Pancreas (tissue), 10 donors: ENCODE data around the gene SYNPO2. TPM values are rescaled to one million over a fixed set of nuclear protein-coding genes. Genes with fewer than 3 reads are reported as not detected.
"Not testable (repeated sequence)": the region's sequence is repeated elsewhere in the genome, so short reads cannot be mapped to it uniquely, and the experiment has no call there.

Experiments
- ATAC-seq, 4 donors: fragments of 200-7000 bp; cut with Tn5 transposase; one replicate each; pipeline versions ENCODE4 v1.8.0 to v1.9.1; 2020; ENCODE audit warnings: mild to moderate bottlenecking in 4 of 4, moderate library complexity in 4 of 4
- DNase-seq, 6 donors: peaks; one replicate each; pipeline ENCODE4 v3.0.0-alpha.2; 2020
- FAIRE-seq: peaks from 2 replicates; lab custom pipeline; 2012; peaks lifted over from hg19 to GRCh38; lab: Jason Lieb, UNC
- H3K27ac ChIP-seq, 4 donors: fragments of 200-600 bp; sonication (generic); 1 replicate in 3 of 4; 2 replicates in 1 of 4; pipeline versions ENCODE4 v1.5.0 to v1.8.0; 2020
- H3K27me3 ChIP-seq, 4 donors: fragments of 200-600 bp; one replicate each; pipeline ENCODE4 v1.8.0; 2021
- H3K36me3 ChIP-seq, 3 donors: fragments of 200-600 bp; sonication (generic) in 1 of 3; one replicate each; pipeline versions ENCODE4 v1.5.0 to v1.8.0; 2020 to 2021
- H3K4me1 ChIP-seq, 3 donors: fragments of 200-600 bp; one replicate each; pipeline ENCODE4 v1.8.0; 2021
- H3K4me3 ChIP-seq, 4 donors: fragments of 200-600 bp; sonication (generic) in 2 of 4; one replicate each; pipeline versions ENCODE4 v1.5.0 to v1.8.0; 2020 to 2021
- H3K9me3 ChIP-seq, 4 donors: fragments of 200-600 bp; one replicate each; pipeline ENCODE4 v1.8.0; 2021
- CTCF ChIP-seq, 4 donors: fragments of 200-600 bp; sonication (generic) in 3 of 4; IDR thresholded peaks; one replicate each; pipeline versions ENCODE4 v1.5.0 to v1.8.0; 2021; ENCODE audit warnings: antibody characterized with exemption in 4 of 4
- WGBS, 2 donors: extraction: QIAGEN DNeasy Blood & Tissue Kit; methylation state at CpG; one replicate each; pipeline ENCODE4 v1.1.7; 2013; 5-methylcytosine and 5-hydroxymethylcytosine counted together
- intact Hi-C, 3 donors: fragments of 100-400 bp; cut with DNase I; formaldehyde crosslinking; loops; one replicate each; pipeline versions ENCODE4 v1.11.1 to v1.14.2; 2022
- polyA plus RNA-seq, 2 donors: library from polyadenylated mRNA; stranded (reverse); fragments of 200-250 nt; gene quantifications; one replicate each; pipeline ENCODE4 v1.2.3, GENCODE V29; 2013
- total RNA-seq, 6 donors: library from RNA; stranded (reverse); fragmentation: NEBNext Ultra II Directional in 4 of 6; extraction: Animal tissue kit (Norgen Biotek cat#: 25700) in 4 of 6; gene quantifications; one replicate each; pipeline versions ENCODE4 v1.2.1 to v1.2.4, GENCODE V29; 2021 to 2023
- donor health status: healthy with polysubstance abuse.
- donor health status: DM: no; HTN: no; CAD: no; lungs with moderate emphysema.
- donor health status: DM: no; HTN: no; CAD: no.
- donor health status: control.
- donor health status: control.
- donor health status: Bipolar disorder and iron deficiency.
- donor health status: DM: yes; HTN: yes; CAD: no.
- donor health status: DM: no; HTN: no; CAD: no.
- donor health status: DM: no; HTN: no; CAD: no.
- donor health status: DM: yes; HTN: yes; CAD: no.

Gene SYNPO2
- total and polyA plus RNA-seq, 8 donors: 2.1 to 10.9 (median 4.1) TPM

GRCh38 chr4:118877797-118878196, 10.9 kb upstream of the SYNPO2 start:
- intact Hi-C loops: loop anchor here in 1 of 3 donors (10.0 kb wide), 1 partner anchor 113 kb away; no protein-coding TSS in a partner anchor
- H3K9me3 ChIP-seq: no peaks in the 10 kb centered on the region
- FAIRE-seq (no peak), DNase-seq (no peak), ATAC-seq (no peak)
- WGBS, 2 donors: 87 to 90% methylated on average over 6 of the region's 6 CpGs
- H3K4me3 ChIP-seq: no peak overlapping the region
- H3K4me1 ChIP-seq: no peaks in the 10 kb centered on the region
- H3K36me3 ChIP-seq: no peaks in the 10 kb centered on the region
- no peak overlapping the region for H3K27ac ChIP-seq
- TF ChIP-seq CTCF (IDR thresholded peaks at IDR 0.05): no peak
- peaks cover 0 to 3% (median 0%) of the 10 kb centered on the region in 4 donors for H3K27me3 ChIP-seq

DNA sequence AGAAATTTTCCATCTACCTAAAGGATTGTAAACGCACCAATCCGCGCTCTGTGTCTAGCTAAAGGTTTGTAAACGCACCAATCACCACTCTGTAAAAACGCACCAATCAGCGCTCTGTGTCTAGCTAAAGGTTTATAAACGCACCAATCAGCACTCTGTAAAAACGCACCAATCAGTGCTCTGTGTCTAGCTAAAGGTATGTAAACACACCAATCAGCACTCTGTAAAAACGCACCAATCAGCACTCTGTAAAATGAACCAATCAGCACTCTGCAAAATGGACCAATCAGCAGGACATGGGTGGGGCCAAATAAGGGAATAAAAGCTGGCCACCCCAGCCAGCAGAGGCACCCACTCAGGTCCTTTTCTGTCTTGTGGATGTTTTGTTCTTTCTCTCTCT, 10.1 kb upstream of the SYNPO2 start:
- H3K4me3 ChIP-seq, FAIRE-seq, DNase-seq, H3K9me3 ChIP-seq, H3K4me1 ChIP-seq, ATAC-seq, H3K36me3 ChIP-seq, H3K27ac ChIP-seq, H3K27me3 ChIP-seq: not testable (repeated sequence)
- intact Hi-C loops: loop anchor here in 1 of 3 donors (10.0 kb wide), 1 partner anchor 114 kb away; no protein-coding TSS in a partner anchor
- WGBS, 2 donors: 90 to 93% methylated on average over 9 of the region's 9 CpGs

GRCh38 chr4:118879409-118879808, 9.2 kb upstream of the SYNPO2 start:
- peaks cover 0 to 3% (median 0%) of the 10 kb centered on the region in 4 donors for H3K27me3 ChIP-seq
- intact Hi-C loops: loop anchor here in 1 of 3 donors (10.0 kb wide), 1 partner anchor 115 kb away; no protein-coding TSS in a partner anchor
- no peak for FAIRE-seq
- H3K4me1 ChIP-seq: no peaks in the 10 kb centered on the region
- H3K27ac ChIP-seq: no peak overlapping the region
- TF ChIP-seq CTCF (IDR thresholded peaks at IDR 0.05): no peak
- no peak for DNase-seq
- WGBS, 2 donors: 74 to 81% methylated on average over 7 of the region's 7 CpGs
- H3K4me3 ChIP-seq: no peak overlapping the region
- ATAC-seq: no peak
- no peaks in the 10 kb centered on the region for H3K9me3 ChIP-seq
- H3K36me3 ChIP-seq: no peaks in the 10 kb centered on the region

GRCh38 chr4:118881512-118882146, 7.0 kb upstream of the SYNPO2 start:
- Histone ChIP-seq H3K36me3 (no peaks in the 10 kb centered on the region), H3K4me1 (no peaks in the 10 kb centered on the region), H3K27ac (no peak overlapping the region), H3K9me3 (no peaks in the 10 kb centered on the region), H3K4me3 (no peak overlapping the region), H3K27me3 (no peaks in the 10 kb centered on the region)
- intact Hi-C loops: no loop called here
- WGBS, 2 donors: 83 to 85% methylated on average over 12 of the region's 12 CpGs
- no peak for DNase-seq
- TF ChIP-seq CTCF (IDR thresholded peaks at IDR 0.05): no peak
- ATAC-seq: no peak
- FAIRE-seq: no peak

DNA sequence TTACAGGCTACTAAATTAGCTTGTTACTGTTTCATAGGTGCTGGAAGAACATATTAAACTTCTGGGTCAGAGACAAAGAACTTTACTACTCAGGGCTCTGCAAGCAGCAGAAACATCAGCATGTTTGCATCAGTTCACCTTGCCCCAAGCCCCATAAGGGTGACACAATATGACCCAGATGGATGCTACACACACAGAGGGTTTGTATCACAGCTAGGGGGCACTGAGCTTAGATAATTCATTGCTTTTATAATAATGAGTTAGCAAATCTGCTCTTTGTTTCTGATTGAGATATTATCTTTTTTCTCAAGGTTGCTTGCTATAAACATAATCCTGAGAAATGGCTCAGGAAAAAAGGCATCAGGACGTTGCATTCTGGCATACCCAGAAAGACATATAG, 4.8 kb upstream of the SYNPO2 start:
- peaks cover 0 to 3% (median 0%) of the 10 kb centered on the region in 4 donors for H3K27me3 ChIP-seq
- WGBS, 2 donors: 63 to 79% methylated on average over 1 of the region's 1 CpG

More for the DNA sequence above, 4.8 kb upstream of the SYNPO2 start:
- no peak for TF ChIP-seq CTCF (IDR thresholded peaks at IDR 0.05)
- peaks cover 0 to 7% (median 0%) of the 10 kb centered on the region in 3 donors for H3K4me1 ChIP-seq
- FAIRE-seq: no peak
- no peak for DNase-seq
- H3K4me3 ChIP-seq: no peak overlapping the region
- no peak for ATAC-seq
- intact Hi-C loops: no loop called here
- no peaks in the 10 kb centered on the region for H3K9me3 ChIP-seq
- H3K27ac ChIP-seq: no peak overlapping the region
- no peaks in the 10 kb centered on the region for H3K36me3 ChIP-seq
